Panc1 (cell line): ENCODE measurements around the gene DTX2.
"Not testable (repeated sequence)": the region's sequence is repeated elsewhere in the genome, so short reads cannot be mapped to it uniquely, and the experiment has no call there.

Experiments
- POLR2AphosphoS5 ChIP-seq: IDR thresholded peaks from 2 replicates; pipeline ENCODE4 v1.6.1; 2012; ENCODE audit warnings: mild to moderate bottlenecking, low read depth, low read length, moderate library complexity
- SIN3A ChIP-seq: IDR thresholded peaks from 2 replicates; pipeline ENCODE4 v1.6.1; 2012; ENCODE audit warnings: low read depth, mild to moderate bottlenecking, low read length, moderate library complexity, borderline replicate concordance; ENCODE audit not compliant: insufficient read depth
- TCF7L2 ChIP-seq: IDR thresholded peaks from 2 replicates; pipeline ENCODE4 v1.6.1; 2011; ENCODE audit warnings: mild to moderate bottlenecking, low read depth, low read length, inconsistent platforms
- TF ChIP-seq, protein P1 (sequence below): fragments of 450-650 bp; IDR thresholded peaks from 2 replicates; pipeline ENCODE4 v1.5.1; 2017; ENCODE audit warnings: mild to moderate bottlenecking
- TF ChIP-seq, protein P2 (sequence below), 2 experiments: IDR thresholded peaks; 2 replicates each; pipeline ENCODE4 v1.6.1; 2011 to 2012; ENCODE audit warnings: low read depth in 2 of 2, control low read depth in 1 of 2, low read length in 1 of 2, mild to moderate bottlenecking in 1 of 2, moderate library complexity in 1 of 2; ENCODE audit not compliant: insufficient read depth in 1 of 2

DNA sequence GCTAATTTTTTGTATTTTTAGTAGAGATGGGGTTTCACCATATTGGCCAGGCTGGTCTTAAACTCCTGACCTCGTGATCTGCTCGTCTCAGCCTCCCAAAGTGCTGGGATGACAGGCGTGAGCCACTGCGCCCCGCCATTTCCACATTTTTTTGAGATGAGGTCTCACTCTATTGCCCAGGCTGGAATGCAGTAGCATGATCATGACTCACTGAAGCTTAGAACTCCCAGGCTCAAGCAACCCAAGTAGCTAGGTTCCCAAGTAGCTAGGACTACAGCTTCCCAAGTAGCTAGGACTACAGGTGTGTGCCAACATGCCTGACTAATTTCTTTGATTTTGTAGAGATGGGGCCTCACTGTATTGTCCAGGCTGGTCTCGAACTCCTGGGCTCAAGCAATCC, 40.4 kb upstream of the DTX2 start:
- TF ChIP-seq, protein P1, sequence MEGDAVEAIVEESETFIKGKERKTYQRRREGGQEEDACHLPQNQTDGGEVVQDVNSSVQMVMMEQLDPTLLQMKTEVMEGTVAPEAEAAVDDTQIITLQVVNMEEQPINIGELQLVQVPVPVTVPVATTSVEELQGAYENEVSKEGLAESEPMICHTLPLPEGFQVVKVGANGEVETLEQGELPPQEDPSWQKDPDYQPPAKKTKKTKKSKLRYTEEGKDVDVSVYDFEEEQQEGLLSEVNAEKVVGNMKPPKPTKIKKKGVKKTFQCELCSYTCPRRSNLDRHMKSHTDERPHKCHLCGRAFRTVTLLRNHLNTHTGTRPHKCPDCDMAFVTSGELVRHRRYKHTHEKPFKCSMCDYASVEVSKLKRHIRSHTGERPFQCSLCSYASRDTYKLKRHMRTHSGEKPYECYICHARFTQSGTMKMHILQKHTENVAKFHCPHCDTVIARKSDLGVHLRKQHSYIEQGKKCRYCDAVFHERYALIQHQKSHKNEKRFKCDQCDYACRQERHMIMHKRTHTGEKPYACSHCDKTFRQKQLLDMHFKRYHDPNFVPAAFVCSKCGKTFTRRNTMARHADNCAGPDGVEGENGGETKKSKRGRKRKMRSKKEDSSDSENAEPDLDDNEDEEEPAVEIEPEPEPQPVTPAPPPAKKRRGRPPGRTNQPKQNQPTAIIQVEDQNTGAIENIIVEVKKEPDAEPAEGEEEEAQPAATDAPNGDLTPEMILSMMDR: not testable (repeated sequence)
- not testable (repeated sequence) for TF ChIP-seq TCF7L2, POLR2AphosphoS5, SIN3A
- TF ChIP-seq, protein P2, sequence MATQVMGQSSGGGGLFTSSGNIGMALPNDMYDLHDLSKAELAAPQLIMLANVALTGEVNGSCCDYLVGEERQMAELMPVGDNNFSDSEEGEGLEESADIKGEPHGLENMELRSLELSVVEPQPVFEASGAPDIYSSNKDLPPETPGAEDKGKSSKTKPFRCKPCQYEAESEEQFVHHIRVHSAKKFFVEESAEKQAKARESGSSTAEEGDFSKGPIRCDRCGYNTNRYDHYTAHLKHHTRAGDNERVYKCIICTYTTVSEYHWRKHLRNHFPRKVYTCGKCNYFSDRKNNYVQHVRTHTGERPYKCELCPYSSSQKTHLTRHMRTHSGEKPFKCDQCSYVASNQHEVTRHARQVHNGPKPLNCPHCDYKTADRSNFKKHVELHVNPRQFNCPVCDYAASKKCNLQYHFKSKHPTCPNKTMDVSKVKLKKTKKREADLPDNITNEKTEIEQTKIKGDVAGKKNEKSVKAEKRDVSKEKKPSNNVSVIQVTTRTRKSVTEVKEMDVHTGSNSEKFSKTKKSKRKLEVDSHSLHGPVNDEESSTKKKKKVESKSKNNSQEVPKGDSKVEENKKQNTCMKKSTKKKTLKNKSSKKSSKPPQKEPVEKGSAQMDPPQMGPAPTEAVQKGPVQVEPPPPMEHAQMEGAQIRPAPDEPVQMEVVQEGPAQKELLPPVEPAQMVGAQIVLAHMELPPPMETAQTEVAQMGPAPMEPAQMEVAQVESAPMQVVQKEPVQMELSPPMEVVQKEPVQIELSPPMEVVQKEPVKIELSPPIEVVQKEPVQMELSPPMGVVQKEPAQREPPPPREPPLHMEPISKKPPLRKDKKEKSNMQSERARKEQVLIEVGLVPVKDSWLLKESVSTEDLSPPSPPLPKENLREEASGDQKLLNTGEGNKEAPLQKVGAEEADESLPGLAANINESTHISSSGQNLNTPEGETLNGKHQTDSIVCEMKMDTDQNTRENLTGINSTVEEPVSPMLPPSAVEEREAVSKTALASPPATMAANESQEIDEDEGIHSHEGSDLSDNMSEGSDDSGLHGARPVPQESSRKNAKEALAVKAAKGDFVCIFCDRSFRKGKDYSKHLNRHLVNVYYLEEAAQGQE (IDR thresholded peaks at IDR 0.05; ENCODE audit: insufficient read depth in 1 of 2, low read depth in 2 of 2, low read length in 1 of 2): not testable (repeated sequence)
